ENCODE results near the gene CCDC152.
A peak's percentile ranks its signal among the peaks of the same experiment; 100 is the strongest.

- peak; percentile 81 for TF ChIP-seq ZNF7 (CRISPR knock-in tag; IDR thresholded peaks at IDR 0.05)
- peak; percentile 55; the same call in 1 of the 2 replicates for TF ChIP-seq ARID4A (CRISPR knock-in tag; IDR thresholded peaks at IDR 0.05; ENCODE audit: borderline replicate concordance)
- no peak for TF ChIP-seq RFX1 (IDR thresholded peaks at IDR 0.05)
- peak; percentile 65; the same call in 1 of the 2 replicates for TF ChIP-seq STAT6 (CRISPR knock-in tag; IDR thresholded peaks at IDR 0.05; ENCODE audit: borderline replicate concordance)
- TF ChIP-seq FOSL2 (CRISPR knock-in tag; IDR thresholded peaks at IDR 0.05), result peak; percentile 52
- TF ChIP-seq ATF1 (CRISPR knock-in tag; IDR thresholded peaks at IDR 0.05), result peak; percentile 59
- TF ChIP-seq ARHGAP35 (CRISPR knock-in tag; IDR thresholded peaks at IDR 0.05; ENCODE audit: borderline replicate concordance), result no peak
- no peak for TF ChIP-seq GABPA (IDR thresholded peaks at IDR 0.05; ENCODE audit: low read depth, low read length)
- peak; percentile 46 for TF ChIP-seq GABPA (CRISPR knock-in tag; IDR thresholded peaks at IDR 0.05; ENCODE audit: low read depth)
- no peak for TF ChIP-seq TP53 (CRISPR knock-in tag; conservative IDR thresholded peaks at IDR 0.05)
- peak; percentile 87; the same call in 1 of the 2 replicates for TF ChIP-seq TBX2 (CRISPR knock-in tag; IDR thresholded peaks at IDR 0.05; ENCODE audit: borderline replicate concordance)
- peak; percentile 89; the same call in 1 of the 2 replicates for TF ChIP-seq ATF2 (CRISPR knock-in tag; IDR thresholded peaks at IDR 0.05)
- TF ChIP-seq FOXK2 (IDR thresholded peaks at IDR 0.05), result peak; percentile 92
- 0 out of 2 replicates have a peak, but pooled peaks have one; percentile 17 for TF ChIP-seq UBTF (CRISPR knock-in tag; IDR thresholded peaks at IDR 0.05)
Observed at GRCh38 chr5:42811591-42812446, 55.2 kb downstream of the CCDC152 start, which contains the start of gene SELENOP.

Data from HepG2 (cell line).